Heart left ventricle (tissue), 16 donors: ENCODE data around the gene ZNF23. TPM values are rescaled to one million over a fixed set of nuclear protein-coding genes. Genes with fewer than 3 reads are reported as not detected.

Source experiments
- ATAC-seq, 4 donors: fragments of 200-7000 bp; cut with Tn5 transposase; one replicate each; pipeline ENCODE4 v1.9.1; 2020 to 2022; ENCODE audit warnings: moderate library complexity in 4 of 4, mild to moderate bottlenecking in 3 of 4, moderate number of reproducible peaks in 1 of 4
- DNase-seq, 5 donors: peaks; one replicate each; pipeline ENCODE4 v3.0.0-alpha.2; 2020
- H3K27ac ChIP-seq, 12 donors: fragments of 200-600 bp; sonication (generic) in 4 of 12; one replicate each; pipeline versions ENCODE4 v1.5.0 to v1.8.0; 2016 to 2022; ENCODE audit warnings: mild to moderate bottlenecking in 2 of 12
- H3K27me3 ChIP-seq, 9 donors: fragments of 200-600 bp; sonication (generic) in 2 of 9; one replicate each; pipeline versions ENCODE4 v1.5.1 to v1.8.0; 2016 to 2022; ENCODE audit warnings: mild to moderate bottlenecking in 3 of 9
- H3K36me3 ChIP-seq, 9 donors: fragments of 200-600 bp; sonication (generic) in 2 of 9; one replicate each; pipeline versions ENCODE4 v1.5.0 to v1.8.0; 2018 to 2022; ENCODE audit warnings: mild to moderate bottlenecking in 2 of 9
- H3K4me1 ChIP-seq, 12 donors: fragments of 200-600 bp; sonication (generic) in 4 of 12; one replicate each; pipeline versions ENCODE4 v1.5.0 to v1.8.0; 2016 to 2022; ENCODE audit warnings: mild to moderate bottlenecking in 3 of 12
- H3K4me3 ChIP-seq, 12 donors: fragments of 200-600 bp; sonication (generic) in 4 of 12; one replicate each; pipeline versions ENCODE4 v1.5.0 to v1.8.0; 2017 to 2022; ENCODE audit warnings: mild to moderate bottlenecking in 9 of 12, moderate library complexity in 4 of 12
- H3K9me3 ChIP-seq, 12 donors: fragments of 200-600 bp; sonication (generic) in 4 of 12; one replicate each; pipeline versions ENCODE4 v1.5.0 to v1.8.0; 2016 to 2022; ENCODE audit warnings: mild to moderate bottlenecking in 1 of 12
- CTCF ChIP-seq, 12 donors: fragments of 200-600 bp; sonication (generic) in 4 of 12; IDR thresholded peaks; one replicate each; pipeline versions ENCODE4 v1.5.0 to v1.8.0; 2018 to 2022; ENCODE audit warnings: antibody characterized with exemption in 12 of 12, mild to moderate bottlenecking in 5 of 12
- POLR2A ChIP-seq, 2 donors: fragments of 450-650 bp; IDR thresholded peaks; one replicate each; pipeline ENCODE4 v1.6.1; 2017; ENCODE audit warnings: antibody characterized with exemption in 2 of 2, mild to moderate bottlenecking in 2 of 2, moderate library complexity in 2 of 2
- WGBS, 4 donors: extraction: QIAGEN DNeasy Blood & Tissue Kit in 2 of 4; methylation state at CpG; one replicate each; pipeline versions ENCODE4 v1.1.5 to v1.1.7; 2013 to 2018; 5-methylcytosine and 5-hydroxymethylcytosine counted together
- intact Hi-C, 10 donors: fragments of 100-400 bp; cut with DNase I; formaldehyde crosslinking; loops; one replicate each; pipeline versions ENCODE4 v1.11.1 to v1.14.2; 2022
- polyA plus RNA-seq, 2 donors: library from polyadenylated mRNA; stranded (reverse); fragments of 200-250 nt; gene quantifications; one replicate each; pipeline ENCODE4 v1.2.3, GENCODE V29; 2013
- total RNA-seq, 9 donors: library from RNA; depleted of rRNA in 2 of 9; stranded (reverse); fragments of >200 nt in 2 of 9; fragmentation: NEBNext Ultra II Directional in 3 of 9; extraction: Animal tissue kit (Norgen Biotek cat#: 25700) in 3 of 9; gene quantifications; one replicate each; pipeline versions ENCODE4 v1.1.0 to v1.2.4, GENCODE V29; 2016 to 2023
- donor health status: ischemic (EF 13 %, LVEDD 7.1; RV severe dilation, severe dysfunction).
- donor health status: healthy with polysubstance abuse.
- donor health status: DM: no; HTN: yes; CAD: no.
- donor health status: DM: no; HTN: no; CAD: no.
- donor health status: ischemic (EF 25% LVEDD 6.9; RV normal size, moderate dysfunction).
- donor health status: ischemic (EF 25% LVEDD 5.7; RV mildly dilated, moderate dysfunction).
- donor health status: healthy.
- donor health status: DM: yes; HTN: yes; CAD: no.
- donor health status: ischemic (EF 35%, LVEDD 5.7; RV mildly dilated, moderate dysfunction).
- donor health status: nonischemic (EF 11% LVEDD 7.7; RV severe dilation, severe dysfunction).
- donor health status: DM: yes; HTN: yes; CAD: no.
- donor health status: PGD.
- donor health status: ischemic (EF 29% LVEDD 5.4; RV normal size, mild dysfunction).
- donor health status: nonischemic (EF 23%, LVEDD 6.1; RV moderate dilation, normal function).

Gene ZNF23
- total and polyA plus RNA-seq, 11 donors = 2.7 to 7.4 (median 4.7) TPM

GRCh38 chr16:71489122-71489521 lies 27.1 kb upstream of the ZNF23 start, which contains the start of gene ZNF19:
ZNF19 (minus strand) TSS chr16:71489324; CDS start chr16:71482114, 7,210 bp downstream.
- TF ChIP-seq CTCF (IDR thresholded peaks at IDR 0.05) (no peak), POLR2A (IDR thresholded peaks at IDR 0.05) (no peak)
- Histone ChIP-seq H3K9me3 (no peaks in the 10 kb centered on the region), H3K36me3 (no peaks in the 10 kb centered on the region), H3K4me1 (peaks cover 0 to 5% (median 1%) of the 10 kb centered on the region in 12 donors), H3K4me3 (no peak within 1 kb of the TSS), H3K27ac (no peak within 1 kb of the TSS), H3K27me3 (no peaks in the 10 kb centered on the region)
- 82 to 86% (median 84%) methylated on average over 22 of the region's 22 CpGs for WGBS, 4 donors
- intact Hi-C loops = loop anchor here in 2 of 10 donors (5.0 to 10.0 kb wide), 2 partner anchors 37 to 256 kb away; no protein-coding TSS in a partner anchor
- ATAC-seq (no peak), DNase-seq (no peak)

- peak; percentile 91 to 99 (median 98) for ATAC-seq
- Histone ChIP-seq H3K27ac (peak overlapping the region; percentile 84 to 99 (median 95)), H3K4me1 (peaks cover 0 to 13% (median 6%) of the 10 kb centered on the region in 12 donors), H3K27me3 (no peaks in the 10 kb centered on the region), H3K4me3 (peak overlapping the region; percentile 53 to 99 (median 86)), H3K9me3 (no peaks in the 10 kb centered on the region), H3K36me3 (peaks cover 0 to 4% (median 0%) of the 10 kb centered on the region in 9 donors)
- 0 to 1% (median 1%) methylated on average over 31 to 44 of the region's 44 CpGs for WGBS, 4 donors
- peak; percentile 85 to 93 (median 88) for DNase-seq
- TF ChIP-seq POLR2A (IDR thresholded peaks at IDR 0.05) (peak in 1 of 2 donors; percentile 59), CTCF (IDR thresholded peaks at IDR 0.05) (no peak)
- intact Hi-C loops = loop anchor here in 9 of 10 donors (1.0 to 10.0 kb wide), 5 partner anchors 21 to 261 kb away; partner anchors contain the start of gene ZNF23 (in 7 of the 9)
These were observed 22.2 kb upstream of the ZNF23 start for GRCh38 chr16:71484006-71484893.

GRCh38 chr16:71482569-71482968 lies 20.5 kb upstream of the ZNF23 start:
- Histone ChIP-seq H3K27ac (no peak overlapping the region), H3K9me3 (no peaks in the 10 kb centered on the region), H3K4me3 (no peak overlapping the region), H3K4me1 (peaks cover 0 to 13% (median 6%) of the 10 kb centered on the region in 12 donors), H3K27me3 (no peaks in the 10 kb centered on the region), H3K36me3 (peaks cover 0 to 18% (median 12%) of the 10 kb centered on the region in 9 donors)
- no peak for TF ChIP-seq POLR2A (IDR thresholded peaks at IDR 0.05)
- no peak for TF ChIP-seq CTCF (IDR thresholded peaks at IDR 0.05)
- 86 to 91% (median 91%) methylated on average over 5 of the region's 5 CpGs for WGBS, 4 donors
- intact Hi-C loops = loop anchor here in 3 of 10 donors (2.0 to 10.0 kb wide), 3 partner anchors 20 to 262 kb away; partner anchors contain the start of gene ZNF23 (in 2 of the 3)
- no peak for DNase-seq
- ATAC-seq = no peak

- no peaks in the 10 kb centered on the region for H3K27me3 ChIP-seq
- DNase-seq (no peak), ATAC-seq (no peak)
- H3K36me3 ChIP-seq = peaks cover 0 to 34% (median 26%) of the 10 kb centered on the region in 9 donors
- H3K27ac ChIP-seq = no peak overlapping the region
- H3K4me1 ChIP-seq = peaks cover 0 to 13% (median 6%) of the 10 kb centered on the region in 12 donors
- H3K9me3 ChIP-seq = no peaks in the 10 kb centered on the region
- TF ChIP-seq CTCF (IDR thresholded peaks at IDR 0.05) (no peak), POLR2A (IDR thresholded peaks at IDR 0.05) (no peak)
- 95 to 98% (median 97%) methylated on average over 2 of the region's 2 CpGs for WGBS, 4 donors
- H3K4me3 ChIP-seq = no peak overlapping the region
- intact Hi-C loops = loop anchor here in 2 of 10 donors (5.0 to 10.0 kb wide), 2 partner anchors 34 to 264 kb away; no protein-coding TSS in a partner anchor
These were observed 18.9 kb upstream of the ZNF23 start for GRCh38 chr16:71480956-71481355.
